Hepatocyte (in vitro differentiated cells): ENCODE measurements around the gene RNF181. TPM values are rescaled to one million over a fixed set of nuclear protein-coding genes. Genes with fewer than 3 reads are reported as not detected.

Source experiments
- DNase-seq: peaks from one replicate; pipeline ENCODE4 v3.0.0-alpha.2; 2016; ENCODE audit warnings: low spot score
- H2AFZ ChIP-seq: fragments of 200-600 bp; sonication (generic); 2 replicates; pipeline ENCODE4 v1.6.0; 2016; ENCODE audit warnings: antibody characterized with exemption, mild to moderate bottlenecking
- H3K27ac ChIP-seq: fragments of 200-600 bp; sonication (generic); 2 replicates; pipeline ENCODE4 v1.5.1; 2016; ENCODE audit warnings: mild to moderate bottlenecking
- H3K27me3 ChIP-seq: fragments of 200-600 bp; sonication (generic); 2 replicates; pipeline ENCODE4 v1.6.1; 2016
- H3K36me3 ChIP-seq: fragments of 200-600 bp; sonication (generic); replicated peaks from 2 replicates; pipeline ENCODE4 v1.5.1; 2016; ENCODE audit warnings: low read depth; ENCODE audit not compliant: insufficient read depth
- H3K4me1 ChIP-seq: fragments of 200-600 bp; sonication (generic); 2 replicates; pipeline ENCODE4 v1.5.1; 2016; ENCODE audit warnings: mild to moderate bottlenecking, moderate library complexity; ENCODE audit not compliant: insufficient read depth
- H3K4me2 ChIP-seq: fragments of 200-600 bp; sonication (generic); 2 replicates; pipeline ENCODE4 v1.6.0; 2016
- H3K4me3 ChIP-seq: fragments of 200-600 bp; sonication (generic); 2 replicates; pipeline ENCODE4 v1.5.1; 2016; ENCODE audit warnings: mild to moderate bottlenecking
- H3K79me2 ChIP-seq: fragments of 200-600 bp; sonication (generic); 2 replicates; pipeline ENCODE4 v1.6.0; 2017; ENCODE audit warnings: mild to moderate bottlenecking
- H3K9me2 ChIP-seq: fragments of 200-600 bp; sonication (generic); replicated peaks from 2 replicates; pipeline ENCODE4 v1.6.0; 2017; ENCODE audit warnings: mild to moderate bottlenecking; ENCODE audit not compliant: insufficient read depth
- H3K9me3 ChIP-seq: fragments of 200-600 bp; sonication (generic); 2 replicates; pipeline ENCODE4 v1.5.1; 2016; ENCODE audit warnings: low read depth, mild to moderate bottlenecking
- H4K20me1 ChIP-seq: fragments of 200-600 bp; sonication (generic); 2 replicates; pipeline ENCODE4 v1.6.0; 2016; ENCODE audit warnings: mild to moderate bottlenecking; ENCODE audit not compliant: insufficient read depth, poor library complexity, severe bottlenecking
- EZH2 ChIP-seq: fragments of 200-600 bp; sonication (generic); IDR thresholded peaks from 2 replicates; pipeline ENCODE4 v1.6.1; 2016; ENCODE audit warnings: antibody characterized with exemption, mild to moderate bottlenecking, borderline replicate concordance
- EZH2phosphoT487 ChIP-seq: fragments of 200-600 bp; sonication (generic); IDR thresholded peaks from one replicate; pipeline ENCODE4 v1.6.1; 2018; ENCODE audit warnings: antibody characterized with exemption, mild to moderate bottlenecking, low read depth, moderate library complexity; ENCODE audit not compliant: unreplicated experiment, severe bottlenecking
- WGBS: methylation state at CpG from one replicate; pipeline ENCODE4 v1.1.6; 2016; ENCODE audit warnings: low lambda C conversion rate; ENCODE audit errors: missing lambda C conversion rate; 5-methylcytosine and 5-hydroxymethylcytosine counted together
- polyA plus RNA-seq: library from polyadenylated mRNA; unstranded; fragments of >200 nt; fragmentation: Nextera tagmentation; extraction: Ambion mirVana; gene quantifications from 2 replicates; pipeline ENCODE4 v1.2.1, GENCODE V29; 2016
- total RNA-seq: library from RNA; depleted of rRNA; stranded (reverse); fragments of >200 nt; gene quantifications from 2 replicates; pipeline ENCODE4 v1.2.3, GENCODE V29; 2014
- TF ChIP-seq, protein P1 (sequence below): fragments of 200-600 bp; sonication (generic); IDR thresholded peaks from 2 replicates; pipeline ENCODE4 v1.5.1; 2016; ENCODE audit warnings: antibody characterized with exemption, mild to moderate bottlenecking; ENCODE audit not compliant: poor library complexity

Gene RNF181
- total and polyA plus RNA-seq, 2 experiments from 2014 or later = 159 to 250 TPM

GRCh38 chr2:85566265-85566664, 29.3 kb upstream of the RNF181 start:
- H3K27me3 ChIP-seq = no peaks in the 10 kb centered on the region
- TF ChIP-seq EZH2phosphoT487 = no peak
- no peak for TF ChIP-seq EZH2
- TF ChIP-seq, protein P1, sequence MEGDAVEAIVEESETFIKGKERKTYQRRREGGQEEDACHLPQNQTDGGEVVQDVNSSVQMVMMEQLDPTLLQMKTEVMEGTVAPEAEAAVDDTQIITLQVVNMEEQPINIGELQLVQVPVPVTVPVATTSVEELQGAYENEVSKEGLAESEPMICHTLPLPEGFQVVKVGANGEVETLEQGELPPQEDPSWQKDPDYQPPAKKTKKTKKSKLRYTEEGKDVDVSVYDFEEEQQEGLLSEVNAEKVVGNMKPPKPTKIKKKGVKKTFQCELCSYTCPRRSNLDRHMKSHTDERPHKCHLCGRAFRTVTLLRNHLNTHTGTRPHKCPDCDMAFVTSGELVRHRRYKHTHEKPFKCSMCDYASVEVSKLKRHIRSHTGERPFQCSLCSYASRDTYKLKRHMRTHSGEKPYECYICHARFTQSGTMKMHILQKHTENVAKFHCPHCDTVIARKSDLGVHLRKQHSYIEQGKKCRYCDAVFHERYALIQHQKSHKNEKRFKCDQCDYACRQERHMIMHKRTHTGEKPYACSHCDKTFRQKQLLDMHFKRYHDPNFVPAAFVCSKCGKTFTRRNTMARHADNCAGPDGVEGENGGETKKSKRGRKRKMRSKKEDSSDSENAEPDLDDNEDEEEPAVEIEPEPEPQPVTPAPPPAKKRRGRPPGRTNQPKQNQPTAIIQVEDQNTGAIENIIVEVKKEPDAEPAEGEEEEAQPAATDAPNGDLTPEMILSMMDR = no peak
- H2AFZ ChIP-seq = no peak overlapping the region
- H4K20me1 ChIP-seq = no peaks in the 10 kb centered on the region
- H3K36me3 ChIP-seq = no peaks in the 10 kb centered on the region
- no peak overlapping the region for H3K27ac ChIP-seq
- no peaks in the 10 kb centered on the region for H3K4me1 ChIP-seq
- H3K9me3 ChIP-seq = no peaks in the 10 kb centered on the region
- no peak overlapping the region for H3K4me3 ChIP-seq
- DNase-seq = no peak
- no peak overlapping the region for H3K4me2 ChIP-seq
- H3K79me2 ChIP-seq = no peaks in the 10 kb centered on the region
- no peaks in the 10 kb centered on the region for H3K9me2 ChIP-seq
- 86% methylated on average over 4 of the region's 4 CpGs for WGBS

DNA sequence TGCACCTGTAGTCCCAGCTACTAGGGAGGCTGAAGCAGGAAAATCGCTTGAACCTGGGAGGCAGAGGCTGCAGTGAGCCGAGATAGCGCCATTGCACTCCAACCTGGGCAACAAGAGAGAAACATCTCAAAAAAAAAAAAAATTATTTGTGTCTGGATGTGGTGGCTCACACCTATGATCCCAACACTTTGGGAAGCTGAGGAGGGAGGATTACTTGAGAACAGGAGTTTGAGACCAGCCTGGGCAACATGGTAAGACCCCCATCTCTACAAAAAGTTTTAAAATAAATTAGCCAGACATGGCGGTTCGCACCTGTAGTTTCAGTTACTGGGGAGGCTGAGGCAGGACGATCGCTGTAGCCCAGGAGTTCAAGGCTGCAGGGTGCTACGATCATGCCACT, 19.8 kb upstream of the RNF181 start:
- Histone ChIP-seq H3K27me3 (no peaks in the 10 kb centered on the region), H3K9me2 (no peaks in the 10 kb centered on the region), H3K9me3 (no peaks in the 10 kb centered on the region), H3K27ac (peak overlapping the region; percentile 37), H4K20me1 (no peaks in the 10 kb centered on the region), H3K4me1 (peaks cover 31% of the 10 kb centered on the region), H3K4me2 (no peak overlapping the region), H3K4me3 (no peak overlapping the region), H3K36me3 (no peaks in the 10 kb centered on the region), H2AFZ (no peak overlapping the region), H3K79me2 (peaks cover 24% of the 10 kb centered on the region)
- TF ChIP-seq EZH2 (no peak), EZH2phosphoT487 (no peak)
- TF ChIP-seq, protein P1 = no peak
- DNase-seq = no peak
- 86% methylated on average over 8 of the region's 8 CpGs for WGBS

DNA sequence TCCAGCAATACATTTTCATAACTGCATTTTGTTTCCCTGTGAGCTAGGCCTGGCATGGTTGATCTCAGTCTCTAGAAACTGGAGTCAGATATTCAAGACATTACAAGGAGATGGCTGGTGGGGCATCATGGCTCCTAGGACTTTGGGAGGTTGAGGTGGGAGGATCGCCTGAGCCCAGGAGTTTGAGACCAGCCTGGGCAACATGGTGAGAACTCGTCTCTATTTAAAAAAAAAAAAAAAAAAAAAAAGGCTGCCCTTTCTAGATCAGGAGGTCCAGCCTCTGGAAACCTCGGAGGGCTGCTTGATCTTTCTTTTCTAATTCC, 18.5 kb upstream of the RNF181 start:
- TF ChIP-seq, protein P1 = no peak
- Histone ChIP-seq H3K27me3 (no peaks in the 10 kb centered on the region), H4K20me1 (no peaks in the 10 kb centered on the region), H3K4me1 (peaks cover 31% of the 10 kb centered on the region), H3K79me2 (peaks cover 24% of the 10 kb centered on the region), H3K36me3 (no peaks in the 10 kb centered on the region), H3K27ac (peak overlapping the region; percentile 94), H3K4me2 (peak overlapping the region; percentile 92), H2AFZ (peak overlapping the region; percentile 70), H3K4me3 (no peak overlapping the region), H3K9me2 (no peaks in the 10 kb centered on the region), H3K9me3 (no peaks in the 10 kb centered on the region)
- WGBS = 49% methylated on average over 3 of the region's 3 CpGs
- no peak for DNase-seq
